Hepatocyte (in vitro differentiated cells): ENCODE data around the gene CMTM6.

Experiments
- EZH2 ChIP-seq: fragments of 200-600 bp; sonication (generic); IDR thresholded peaks from 2 replicates; pipeline ENCODE4 v1.6.1; 2016; ENCODE audit warnings: antibody characterized with exemption, mild to moderate bottlenecking, borderline replicate concordance
- TF ChIP-seq, protein P1 (sequence below): fragments of 200-600 bp; sonication (generic); IDR thresholded peaks from 2 replicates; pipeline ENCODE4 v1.5.1; 2016; ENCODE audit warnings: antibody characterized with exemption, mild to moderate bottlenecking; ENCODE audit not compliant: poor library complexity

GRCh38 chr3:32508711-32509110, 6.1 kb upstream of the CMTM6 start:
- TF ChIP-seq, protein P1, sequence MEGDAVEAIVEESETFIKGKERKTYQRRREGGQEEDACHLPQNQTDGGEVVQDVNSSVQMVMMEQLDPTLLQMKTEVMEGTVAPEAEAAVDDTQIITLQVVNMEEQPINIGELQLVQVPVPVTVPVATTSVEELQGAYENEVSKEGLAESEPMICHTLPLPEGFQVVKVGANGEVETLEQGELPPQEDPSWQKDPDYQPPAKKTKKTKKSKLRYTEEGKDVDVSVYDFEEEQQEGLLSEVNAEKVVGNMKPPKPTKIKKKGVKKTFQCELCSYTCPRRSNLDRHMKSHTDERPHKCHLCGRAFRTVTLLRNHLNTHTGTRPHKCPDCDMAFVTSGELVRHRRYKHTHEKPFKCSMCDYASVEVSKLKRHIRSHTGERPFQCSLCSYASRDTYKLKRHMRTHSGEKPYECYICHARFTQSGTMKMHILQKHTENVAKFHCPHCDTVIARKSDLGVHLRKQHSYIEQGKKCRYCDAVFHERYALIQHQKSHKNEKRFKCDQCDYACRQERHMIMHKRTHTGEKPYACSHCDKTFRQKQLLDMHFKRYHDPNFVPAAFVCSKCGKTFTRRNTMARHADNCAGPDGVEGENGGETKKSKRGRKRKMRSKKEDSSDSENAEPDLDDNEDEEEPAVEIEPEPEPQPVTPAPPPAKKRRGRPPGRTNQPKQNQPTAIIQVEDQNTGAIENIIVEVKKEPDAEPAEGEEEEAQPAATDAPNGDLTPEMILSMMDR, result no peak
- no peak for TF ChIP-seq EZH2
